Measurements from ENCODE around the gene HPN.

HPN gene

DNA sequence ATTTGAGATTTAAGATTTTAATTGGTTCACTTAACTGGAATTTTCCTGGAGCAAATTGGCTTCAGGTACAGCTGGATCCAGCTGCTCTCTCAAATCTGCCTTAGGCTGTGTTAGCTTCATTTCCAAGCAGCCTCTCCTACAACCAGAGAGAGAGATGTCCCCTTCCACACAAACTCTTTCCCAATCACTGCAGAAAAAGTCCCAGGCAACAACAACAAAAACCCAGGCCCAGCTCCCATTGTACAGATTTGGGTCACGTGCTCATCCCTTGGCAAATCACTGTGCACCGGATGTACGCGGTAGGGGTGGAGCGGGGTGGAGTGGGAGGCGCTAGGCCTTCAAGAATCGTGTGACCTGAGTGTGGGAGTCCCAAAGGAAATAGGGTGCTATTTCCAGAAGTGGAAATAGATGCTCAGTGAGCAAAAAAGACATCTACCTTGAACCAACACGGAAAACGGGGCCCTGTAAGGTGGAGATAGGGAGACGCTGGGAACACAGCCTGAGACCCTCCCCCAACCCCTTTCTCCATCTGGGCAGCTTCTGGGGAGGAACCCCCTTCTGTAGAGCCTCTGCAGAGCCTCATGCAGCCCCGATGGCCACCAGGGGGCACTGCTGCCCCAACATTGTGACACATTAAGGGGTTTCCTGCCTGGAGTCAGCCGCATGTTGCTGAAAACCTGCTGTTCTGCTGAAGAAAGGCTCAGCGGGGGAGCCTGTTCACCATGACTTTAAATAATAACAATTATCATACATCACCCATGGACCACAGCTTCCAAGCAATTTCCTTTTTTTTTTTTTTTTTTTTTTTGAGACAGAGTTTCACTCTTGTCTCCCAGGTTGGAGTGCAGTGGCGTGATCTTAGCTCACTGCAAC, 25.4 kb downstream of the HPN start (continued):
- TF ChIP-seq, protein P1, sequence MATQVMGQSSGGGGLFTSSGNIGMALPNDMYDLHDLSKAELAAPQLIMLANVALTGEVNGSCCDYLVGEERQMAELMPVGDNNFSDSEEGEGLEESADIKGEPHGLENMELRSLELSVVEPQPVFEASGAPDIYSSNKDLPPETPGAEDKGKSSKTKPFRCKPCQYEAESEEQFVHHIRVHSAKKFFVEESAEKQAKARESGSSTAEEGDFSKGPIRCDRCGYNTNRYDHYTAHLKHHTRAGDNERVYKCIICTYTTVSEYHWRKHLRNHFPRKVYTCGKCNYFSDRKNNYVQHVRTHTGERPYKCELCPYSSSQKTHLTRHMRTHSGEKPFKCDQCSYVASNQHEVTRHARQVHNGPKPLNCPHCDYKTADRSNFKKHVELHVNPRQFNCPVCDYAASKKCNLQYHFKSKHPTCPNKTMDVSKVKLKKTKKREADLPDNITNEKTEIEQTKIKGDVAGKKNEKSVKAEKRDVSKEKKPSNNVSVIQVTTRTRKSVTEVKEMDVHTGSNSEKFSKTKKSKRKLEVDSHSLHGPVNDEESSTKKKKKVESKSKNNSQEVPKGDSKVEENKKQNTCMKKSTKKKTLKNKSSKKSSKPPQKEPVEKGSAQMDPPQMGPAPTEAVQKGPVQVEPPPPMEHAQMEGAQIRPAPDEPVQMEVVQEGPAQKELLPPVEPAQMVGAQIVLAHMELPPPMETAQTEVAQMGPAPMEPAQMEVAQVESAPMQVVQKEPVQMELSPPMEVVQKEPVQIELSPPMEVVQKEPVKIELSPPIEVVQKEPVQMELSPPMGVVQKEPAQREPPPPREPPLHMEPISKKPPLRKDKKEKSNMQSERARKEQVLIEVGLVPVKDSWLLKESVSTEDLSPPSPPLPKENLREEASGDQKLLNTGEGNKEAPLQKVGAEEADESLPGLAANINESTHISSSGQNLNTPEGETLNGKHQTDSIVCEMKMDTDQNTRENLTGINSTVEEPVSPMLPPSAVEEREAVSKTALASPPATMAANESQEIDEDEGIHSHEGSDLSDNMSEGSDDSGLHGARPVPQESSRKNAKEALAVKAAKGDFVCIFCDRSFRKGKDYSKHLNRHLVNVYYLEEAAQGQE (tag by site-specific recombination; IDR thresholded peaks at IDR 0.05), result 0 out of 2 replicates have a peak, but pooled peaks have one; percentile 40
- TF ChIP-seq ZNF426 (tag by site-specific recombination; IDR thresholded peaks at IDR 0.05) (no peak), ZNF366 (tag by site-specific recombination; conservative IDR thresholded peaks at IDR 0.05) (no peak), ZSCAN23 (tag by site-specific recombination; IDR thresholded peaks at IDR 0.05) (no peak), ZNF600 (tag by site-specific recombination; IDR thresholded peaks at IDR 0.05) (peak; percentile 88), ZNF221 (tag by site-specific recombination; IDR thresholded peaks at IDR 0.05; ENCODE audit: borderline replicate concordance) (no peak), GLI4 (tag by site-specific recombination; IDR thresholded peaks at IDR 0.05) (no peak), HOXA7 (CRISPR knock-in tag; IDR thresholded peaks at IDR 0.05; ENCODE audit: borderline replicate concordance) (no peak), KLF1 (tag by site-specific recombination; IDR thresholded peaks at IDR 0.05) (no peak), KLF9 (tag by site-specific recombination; IDR thresholded peaks at IDR 0.05; ENCODE audit: low read depth) (no peak), ZNF707 (tag by site-specific recombination; IDR thresholded peaks at IDR 0.05) (no peak), HOXC10 (CRISPR knock-in tag; IDR thresholded peaks at IDR 0.05) (no peak), SCRT2 (tag by site-specific recombination; IDR thresholded peaks at IDR 0.05) (peak; percentile 83), ZNF121 (tag by site-specific recombination; IDR thresholded peaks at IDR 0.05) (no peak), ZNF16 (tag by site-specific recombination; IDR thresholded peaks at IDR 0.05; ENCODE audit: low read depth) (no peak), PRDM1 (tag by site-specific recombination; IDR thresholded peaks at IDR 0.05) (no peak), ZFP41 (tag by site-specific recombination; IDR thresholded peaks at IDR 0.05; ENCODE audit: borderline replicate concordance) (no peak)
- TF ChIP-seq, protein P2, sequence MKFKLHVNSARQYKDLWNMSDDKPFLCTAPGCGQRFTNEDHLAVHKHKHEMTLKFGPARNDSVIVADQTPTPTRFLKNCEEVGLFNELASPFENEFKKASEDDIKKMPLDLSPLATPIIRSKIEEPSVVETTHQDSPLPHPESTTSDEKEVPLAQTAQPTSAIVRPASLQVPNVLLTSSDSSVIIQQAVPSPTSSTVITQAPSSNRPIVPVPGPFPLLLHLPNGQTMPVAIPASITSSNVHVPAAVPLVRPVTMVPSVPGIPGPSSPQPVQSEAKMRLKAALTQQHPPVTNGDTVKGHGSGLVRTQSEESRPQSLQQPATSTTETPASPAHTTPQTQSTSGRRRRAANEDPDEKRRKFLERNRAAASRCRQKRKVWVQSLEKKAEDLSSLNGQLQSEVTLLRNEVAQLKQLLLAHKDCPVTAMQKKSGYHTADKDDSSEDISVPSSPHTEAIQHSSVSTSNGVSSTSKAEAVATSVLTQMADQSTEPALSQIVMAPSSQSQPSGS (tag by site-specific recombination; IDR thresholded peaks at IDR 0.05; ENCODE audit: low read depth), result no peak
- TF ChIP-seq, protein P3, sequence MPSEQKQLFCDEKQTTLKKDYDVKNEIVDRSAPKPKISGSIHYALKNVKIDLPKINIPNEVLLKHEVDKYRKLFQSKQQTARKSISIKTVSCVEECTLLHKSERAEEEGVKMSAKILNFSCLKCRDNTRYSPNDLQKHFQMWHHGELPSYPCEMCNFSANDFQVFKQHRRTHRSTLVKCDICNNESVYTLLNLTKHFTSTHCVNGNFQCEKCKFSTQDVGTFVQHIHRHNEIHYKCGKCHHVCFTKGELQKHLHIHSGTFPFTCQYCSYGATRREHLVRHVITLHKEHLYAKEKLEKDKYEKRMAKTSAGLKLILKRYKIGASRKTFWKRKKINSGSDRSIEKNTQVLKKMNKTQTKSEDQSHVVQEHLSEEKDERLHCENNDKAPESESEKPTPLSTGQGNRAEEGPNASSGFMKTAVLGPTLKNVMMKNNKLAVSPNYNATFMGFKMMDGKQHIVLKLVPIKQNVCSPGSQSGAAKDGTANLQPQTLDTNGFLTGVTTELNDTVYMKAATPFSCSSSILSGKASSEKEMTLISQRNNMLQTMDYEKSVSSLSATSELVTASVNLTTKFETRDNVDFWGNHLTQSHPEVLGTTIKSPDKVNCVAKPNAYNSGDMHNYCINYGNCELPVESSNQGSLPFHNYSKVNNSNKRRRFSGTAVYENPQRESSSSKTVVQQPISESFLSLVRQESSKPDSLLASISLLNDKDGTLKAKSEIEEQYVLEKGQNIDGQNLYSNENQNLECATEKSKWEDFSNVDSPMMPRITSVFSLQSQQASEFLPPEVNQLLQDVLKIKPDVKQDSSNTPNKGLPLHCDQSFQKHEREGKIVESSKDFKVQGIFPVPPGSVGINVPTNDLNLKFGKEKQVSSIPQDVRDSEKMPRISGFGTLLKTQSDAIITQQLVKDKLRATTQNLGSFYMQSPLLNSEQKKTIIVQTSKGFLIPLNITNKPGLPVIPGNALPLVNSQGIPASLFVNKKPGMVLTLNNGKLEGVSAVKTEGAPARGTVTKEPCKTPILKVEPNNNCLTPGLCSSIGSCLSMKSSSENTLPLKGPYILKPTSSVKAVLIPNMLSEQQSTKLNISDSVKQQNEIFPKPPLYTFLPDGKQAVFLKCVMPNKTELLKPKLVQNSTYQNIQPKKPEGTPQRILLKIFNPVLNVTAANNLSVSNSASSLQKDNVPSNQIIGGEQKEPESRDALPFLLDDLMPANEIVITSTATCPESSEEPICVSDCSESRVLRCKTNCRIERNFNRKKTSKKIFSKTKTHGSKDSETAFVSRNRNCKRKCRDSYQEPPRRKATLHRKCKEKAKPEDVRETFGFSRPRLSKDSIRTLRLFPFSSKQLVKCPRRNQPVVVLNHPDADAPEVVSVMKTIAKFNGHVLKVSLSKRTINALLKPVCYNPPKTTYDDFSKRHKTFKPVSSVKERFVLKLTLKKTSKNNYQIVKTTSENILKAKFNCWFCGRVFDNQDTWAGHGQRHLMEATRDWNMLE (tag by site-specific recombination; conservative IDR thresholded peaks at IDR 0.05; ENCODE audit: low read depth), result 0 out of 2 replicates have a peak, but pooled peaks have one; percentile 17
- TF ChIP-seq, protein P4, sequence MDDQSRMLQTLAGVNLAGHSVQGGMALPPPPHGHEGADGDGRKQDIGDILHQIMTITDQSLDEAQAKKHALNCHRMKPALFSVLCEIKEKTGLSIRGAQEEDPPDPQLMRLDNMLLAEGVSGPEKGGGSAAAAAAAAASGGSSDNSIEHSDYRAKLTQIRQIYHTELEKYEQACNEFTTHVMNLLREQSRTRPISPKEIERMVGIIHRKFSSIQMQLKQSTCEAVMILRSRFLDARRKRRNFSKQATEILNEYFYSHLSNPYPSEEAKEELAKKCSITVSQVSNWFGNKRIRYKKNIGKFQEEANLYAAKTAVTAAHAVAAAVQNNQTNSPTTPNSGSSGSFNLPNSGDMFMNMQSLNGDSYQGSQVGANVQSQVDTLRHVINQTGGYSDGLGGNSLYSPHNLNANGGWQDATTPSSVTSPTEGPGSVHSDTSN (CRISPR knock-in tag; IDR thresholded peaks at IDR 0.05), result no peak
- TF ChIP-seq, protein P5, sequence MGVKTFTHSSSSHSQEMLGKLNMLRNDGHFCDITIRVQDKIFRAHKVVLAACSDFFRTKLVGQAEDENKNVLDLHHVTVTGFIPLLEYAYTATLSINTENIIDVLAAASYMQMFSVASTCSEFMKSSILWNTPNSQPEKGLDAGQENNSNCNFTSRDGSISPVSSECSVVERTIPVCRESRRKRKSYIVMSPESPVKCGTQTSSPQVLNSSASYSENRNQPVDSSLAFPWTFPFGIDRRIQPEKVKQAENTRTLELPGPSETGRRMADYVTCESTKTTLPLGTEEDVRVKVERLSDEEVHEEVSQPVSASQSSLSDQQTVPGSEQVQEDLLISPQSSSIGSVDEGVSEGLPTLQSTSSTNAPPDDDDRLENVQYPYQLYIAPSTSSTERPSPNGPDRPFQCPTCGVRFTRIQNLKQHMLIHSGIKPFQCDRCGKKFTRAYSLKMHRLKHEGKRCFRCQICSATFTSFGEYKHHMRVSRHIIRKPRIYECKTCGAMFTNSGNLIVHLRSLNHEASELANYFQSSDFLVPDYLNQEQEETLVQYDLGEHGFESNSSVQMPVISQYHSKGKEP (tag by site-specific recombination; IDR thresholded peaks at IDR 0.05), result peak; percentile 62
- TF ChIP-seq, protein P6, sequence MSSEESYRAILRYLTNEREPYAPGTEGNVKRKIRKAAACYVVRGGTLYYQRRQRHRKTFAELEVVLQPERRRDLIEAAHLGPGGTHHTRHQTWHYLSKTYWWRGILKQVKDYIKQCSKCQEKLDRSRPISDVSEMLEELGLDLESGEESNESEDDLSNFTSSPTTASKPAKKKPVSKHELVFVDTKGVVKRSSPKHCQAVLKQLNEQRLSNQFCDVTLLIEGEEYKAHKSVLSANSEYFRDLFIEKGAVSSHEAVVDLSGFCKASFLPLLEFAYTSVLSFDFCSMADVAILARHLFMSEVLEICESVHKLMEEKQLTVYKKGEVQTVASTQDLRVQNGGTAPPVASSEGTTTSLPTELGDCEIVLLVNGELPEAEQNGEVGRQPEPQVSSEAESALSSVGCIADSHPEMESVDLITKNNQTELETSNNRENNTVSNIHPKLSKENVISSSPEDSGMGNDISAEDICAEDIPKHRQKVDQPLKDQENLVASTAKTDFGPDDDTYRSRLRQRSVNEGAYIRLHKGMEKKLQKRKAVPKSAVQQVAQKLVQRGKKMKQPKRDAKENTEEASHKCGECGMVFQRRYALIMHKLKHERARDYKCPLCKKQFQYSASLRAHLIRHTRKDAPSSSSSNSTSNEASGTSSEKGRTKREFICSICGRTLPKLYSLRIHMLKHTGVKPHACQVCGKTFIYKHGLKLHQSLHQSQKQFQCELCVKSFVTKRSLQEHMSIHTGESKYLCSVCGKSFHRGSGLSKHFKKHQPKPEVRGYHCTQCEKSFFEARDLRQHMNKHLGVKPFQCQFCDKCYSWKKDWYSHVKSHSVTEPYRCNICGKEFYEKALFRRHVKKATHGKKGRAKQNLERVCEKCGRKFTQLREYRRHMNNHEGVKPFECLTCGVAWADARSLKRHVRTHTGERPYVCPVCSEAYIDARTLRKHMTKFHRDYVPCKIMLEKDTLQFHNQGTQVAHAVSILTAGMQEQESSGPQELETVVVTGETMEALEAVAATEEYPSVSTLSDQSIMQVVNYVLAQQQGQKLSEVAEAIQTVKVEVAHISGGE (tag by site-specific recombination; conservative IDR thresholded peaks at IDR 0.05; ENCODE audit: low read depth), result 0 out of 2 replicates have a peak, but pooled peaks have one; percentile 10
